ENCODE data around the gene SP6.

GRCh38 chr17:47815106-47815918, 35.7 kb downstream of the SP6 start:
- TF ChIP-seq CTCF (IDR thresholded peaks at IDR 0.05; ENCODE audit: insufficient read depth, low read length, poor library complexity, severe bottlenecking) (no peak), EZH2phosphoT487 (conservative IDR thresholded peaks at IDR 0.05; ENCODE audit: low read length) (no peak)
